ENCODE measurements around the gene TFPT. TPM values are rescaled to one million over a fixed set of nuclear protein-coding genes. Genes with fewer than 3 reads are reported as not detected.

The TFPT gene
- total and polyA plus RNA-seq, 4 donors, result 12.1 to 32.9 (median 22.6) TPM

DNA sequence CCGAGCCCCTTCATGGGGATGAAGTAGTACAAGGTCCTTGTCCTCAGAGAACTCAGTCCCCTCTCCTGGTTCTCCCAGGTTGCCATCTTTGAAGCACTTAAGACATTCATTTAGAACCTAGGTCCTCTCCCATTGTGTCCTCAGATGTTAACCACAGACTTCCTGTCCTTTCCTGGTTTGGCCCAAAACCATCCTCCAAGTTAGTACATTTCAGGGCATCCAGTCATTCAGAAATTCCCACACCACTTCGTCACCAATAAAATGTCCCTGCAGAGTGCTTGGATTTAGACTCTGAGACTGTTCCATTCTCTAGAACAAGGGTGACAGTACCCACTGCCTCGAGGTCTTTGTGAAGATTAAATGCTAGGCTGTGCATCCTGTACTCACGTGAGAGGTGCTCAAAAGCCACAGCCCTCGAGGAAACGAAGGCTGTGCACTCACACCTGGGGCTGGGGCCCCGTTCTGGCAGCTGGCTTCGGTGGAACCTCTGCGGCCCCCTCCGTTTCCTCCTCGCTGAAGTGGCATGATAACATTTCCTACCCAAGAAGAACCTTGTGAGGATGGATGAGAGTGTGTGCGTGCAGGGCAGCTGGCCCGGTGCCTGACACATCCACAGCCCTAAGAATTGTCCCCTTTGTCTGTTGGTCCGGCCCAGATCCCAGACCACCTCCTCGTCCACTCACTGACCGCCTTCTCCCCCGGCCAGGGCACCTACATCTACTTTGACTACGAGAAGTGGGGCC is 39.3 kb upstream of the TFPT start:
- H3K9ac ChIP-seq (ENCODE audit: insufficient read depth in 1 of 2, low read length in 2 of 2), result no peak overlapping the region
- 59 to 64% methylated on average over 18 of the region's 18 CpGs for WGBS, 2 donors
- DNase-seq, result no peak
- H3K4me1 ChIP-seq (ENCODE audit: control insufficient read depth in 5 of 5, insufficient read depth in 5 of 5, low read length in 5 of 5), result peaks cover 4 to 8% (median 7%) of the 10 kb centered on the region in 5 donors
- H3K4me3 ChIP-seq, result no peak overlapping the region
- H3K27ac ChIP-seq (ENCODE audit: low read depth in 1 of 2, low read length in 1 of 2), result no peak overlapping the region
- no peaks in the 10 kb centered on the region for H3K9me3 ChIP-seq (ENCODE audit: control insufficient read depth in 4 of 4, insufficient read depth in 3 of 4, low read length in 3 of 4)
- TF ChIP-seq, protein P1, sequence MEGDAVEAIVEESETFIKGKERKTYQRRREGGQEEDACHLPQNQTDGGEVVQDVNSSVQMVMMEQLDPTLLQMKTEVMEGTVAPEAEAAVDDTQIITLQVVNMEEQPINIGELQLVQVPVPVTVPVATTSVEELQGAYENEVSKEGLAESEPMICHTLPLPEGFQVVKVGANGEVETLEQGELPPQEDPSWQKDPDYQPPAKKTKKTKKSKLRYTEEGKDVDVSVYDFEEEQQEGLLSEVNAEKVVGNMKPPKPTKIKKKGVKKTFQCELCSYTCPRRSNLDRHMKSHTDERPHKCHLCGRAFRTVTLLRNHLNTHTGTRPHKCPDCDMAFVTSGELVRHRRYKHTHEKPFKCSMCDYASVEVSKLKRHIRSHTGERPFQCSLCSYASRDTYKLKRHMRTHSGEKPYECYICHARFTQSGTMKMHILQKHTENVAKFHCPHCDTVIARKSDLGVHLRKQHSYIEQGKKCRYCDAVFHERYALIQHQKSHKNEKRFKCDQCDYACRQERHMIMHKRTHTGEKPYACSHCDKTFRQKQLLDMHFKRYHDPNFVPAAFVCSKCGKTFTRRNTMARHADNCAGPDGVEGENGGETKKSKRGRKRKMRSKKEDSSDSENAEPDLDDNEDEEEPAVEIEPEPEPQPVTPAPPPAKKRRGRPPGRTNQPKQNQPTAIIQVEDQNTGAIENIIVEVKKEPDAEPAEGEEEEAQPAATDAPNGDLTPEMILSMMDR (IDR thresholded peaks at IDR 0.05; ENCODE audit: control extremely low read depth, extremely low read depth), result no peak
- H3K27me3 ChIP-seq (ENCODE audit: control insufficient read depth in 3 of 3, insufficient read depth in 3 of 3, low read length in 2 of 3), result no peaks in the 10 kb centered on the region
- H3K36me3 ChIP-seq (ENCODE audit: control insufficient read depth in 4 of 4, insufficient read depth in 4 of 4, low read length in 4 of 4), result peaks cover 14 to 70% (median 25%) of the 10 kb centered on the region in 4 donors
- ATAC-seq (ENCODE audit: insufficient read depth, low FRiP score), result no peak

DNA sequence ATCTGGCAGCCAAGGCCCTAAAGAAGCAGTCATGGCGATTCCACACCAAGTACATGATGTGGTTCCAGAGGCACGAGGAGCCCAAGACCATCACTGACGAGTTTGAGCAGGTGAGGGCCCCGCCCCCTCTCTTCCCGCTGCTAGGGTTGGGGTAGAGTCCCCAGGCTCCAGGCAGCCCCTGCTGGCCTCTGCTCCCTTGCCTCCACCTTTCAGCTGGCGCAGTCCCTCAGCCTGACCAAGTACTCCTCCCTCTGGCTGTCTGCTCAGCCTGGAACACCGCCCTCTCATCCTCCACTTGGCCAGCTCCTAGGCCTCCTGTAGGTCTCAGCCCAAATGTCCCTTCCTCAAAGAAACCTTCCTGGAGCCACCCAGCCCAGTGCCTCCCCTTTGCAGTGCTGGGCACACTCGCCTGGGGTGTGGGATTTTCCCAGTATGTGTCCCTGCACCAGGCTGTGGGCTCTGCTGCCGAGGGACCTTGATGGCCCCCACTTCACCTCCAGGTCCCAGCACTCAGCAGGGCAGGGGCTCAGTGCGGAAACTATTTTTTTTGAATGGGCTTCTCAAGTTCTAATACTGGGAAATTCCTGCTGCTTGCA is 38.4 kb upstream of the TFPT start:
- H3K27me3 ChIP-seq (ENCODE audit: control insufficient read depth in 3 of 3, insufficient read depth in 3 of 3, low read length in 2 of 3), result no peaks in the 10 kb centered on the region
- no peaks in the 10 kb centered on the region for H3K9me3 ChIP-seq (ENCODE audit: control insufficient read depth in 4 of 4, insufficient read depth in 3 of 4, low read length in 3 of 4)
- 83 to 84% methylated on average over 10 of the region's 10 CpGs for WGBS, 2 donors
- ATAC-seq (ENCODE audit: insufficient read depth, low FRiP score), result no peak
- H3K9ac ChIP-seq (ENCODE audit: insufficient read depth in 1 of 2, low read length in 2 of 2), result no peak overlapping the region
- TF ChIP-seq, protein P1 (IDR thresholded peaks at IDR 0.05; ENCODE audit: control extremely low read depth, extremely low read depth), result no peak
- H3K27ac ChIP-seq (ENCODE audit: low read depth in 1 of 2, low read length in 1 of 2), result no peak overlapping the region
- DNase-seq, result no peak
- H3K4me3 ChIP-seq, result no peak overlapping the region
- H3K36me3 ChIP-seq (ENCODE audit: control insufficient read depth in 4 of 4, insufficient read depth in 4 of 4, low read length in 4 of 4), result peaks cover 14 to 79% (median 28%) of the 10 kb centered on the region in 4 donors
- H3K4me1 ChIP-seq (ENCODE audit: control insufficient read depth in 5 of 5, insufficient read depth in 5 of 5, low read length in 5 of 5), result peaks cover 2 to 6% (median 4%) of the 10 kb centered on the region in 5 donors

- H3K27ac ChIP-seq (ENCODE audit: low read depth in 1 of 2, low read length in 1 of 2), result no peak overlapping the region
- TF ChIP-seq, protein P1 (IDR thresholded peaks at IDR 0.05; ENCODE audit: control extremely low read depth, extremely low read depth), result no peak
- no peak overlapping the region for H3K9ac ChIP-seq (ENCODE audit: insufficient read depth in 1 of 2, low read length in 2 of 2)
- no peak for ATAC-seq (ENCODE audit: insufficient read depth, low FRiP score)
- no peaks in the 10 kb centered on the region for H3K4me1 ChIP-seq (ENCODE audit: control insufficient read depth in 5 of 5, insufficient read depth in 5 of 5, low read length in 5 of 5)
- H3K36me3 ChIP-seq (ENCODE audit: control insufficient read depth in 4 of 4, insufficient read depth in 4 of 4, low read length in 4 of 4), result peaks cover 14 to 86% (median 29%) of the 10 kb centered on the region in 4 donors
- H3K27me3 ChIP-seq (ENCODE audit: control insufficient read depth in 3 of 3, insufficient read depth in 3 of 3, low read length in 2 of 3), result no peaks in the 10 kb centered on the region
- no peaks in the 10 kb centered on the region for H3K9me3 ChIP-seq (ENCODE audit: control insufficient read depth in 4 of 4, insufficient read depth in 3 of 4, low read length in 3 of 4)
- no peak for DNase-seq
- no peak overlapping the region for H3K4me3 ChIP-seq
- WGBS, 2 donors, result 95% methylated on average over 25 of the region's 25 CpGs
Observed at GRCh38 chr19:54152878-54153524, 37.5 kb upstream of the TFPT start.
